ENCODE measurements around the gene RTN3.
"Not testable (repeated sequence)": the region's sequence is repeated elsewhere in the genome, so short reads cannot be mapped to it uniquely, and the experiment has no call there.

The RTN3 gene, protein sequence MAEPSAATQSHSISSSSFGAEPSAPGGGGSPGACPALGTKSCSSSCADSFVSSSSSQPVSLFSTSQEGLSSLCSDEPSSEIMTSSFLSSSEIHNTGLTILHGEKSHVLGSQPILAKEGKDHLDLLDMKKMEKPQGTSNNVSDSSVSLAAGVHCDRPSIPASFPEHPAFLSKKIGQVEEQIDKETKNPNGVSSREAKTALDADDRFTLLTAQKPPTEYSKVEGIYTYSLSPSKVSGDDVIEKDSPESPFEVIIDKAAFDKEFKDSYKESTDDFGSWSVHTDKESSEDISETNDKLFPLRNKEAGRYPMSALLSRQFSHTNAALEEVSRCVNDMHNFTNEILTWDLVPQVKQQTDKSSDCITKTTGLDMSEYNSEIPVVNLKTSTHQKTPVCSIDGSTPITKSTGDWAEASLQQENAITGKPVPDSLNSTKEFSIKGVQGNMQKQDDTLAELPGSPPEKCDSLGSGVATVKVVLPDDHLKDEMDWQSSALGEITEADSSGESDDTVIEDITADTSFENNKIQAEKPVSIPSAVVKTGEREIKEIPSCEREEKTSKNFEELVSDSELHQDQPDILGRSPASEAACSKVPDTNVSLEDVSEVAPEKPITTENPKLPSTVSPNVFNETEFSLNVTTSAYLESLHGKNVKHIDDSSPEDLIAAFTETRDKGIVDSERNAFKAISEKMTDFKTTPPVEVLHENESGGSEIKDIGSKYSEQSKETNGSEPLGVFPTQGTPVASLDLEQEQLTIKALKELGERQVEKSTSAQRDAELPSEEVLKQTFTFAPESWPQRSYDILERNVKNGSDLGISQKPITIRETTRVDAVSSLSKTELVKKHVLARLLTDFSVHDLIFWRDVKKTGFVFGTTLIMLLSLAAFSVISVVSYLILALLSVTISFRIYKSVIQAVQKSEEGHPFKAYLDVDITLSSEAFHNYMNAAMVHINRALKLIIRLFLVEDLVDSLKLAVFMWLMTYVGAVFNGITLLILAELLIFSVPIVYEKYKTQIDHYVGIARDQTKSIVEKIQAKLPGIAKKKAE

DNA sequence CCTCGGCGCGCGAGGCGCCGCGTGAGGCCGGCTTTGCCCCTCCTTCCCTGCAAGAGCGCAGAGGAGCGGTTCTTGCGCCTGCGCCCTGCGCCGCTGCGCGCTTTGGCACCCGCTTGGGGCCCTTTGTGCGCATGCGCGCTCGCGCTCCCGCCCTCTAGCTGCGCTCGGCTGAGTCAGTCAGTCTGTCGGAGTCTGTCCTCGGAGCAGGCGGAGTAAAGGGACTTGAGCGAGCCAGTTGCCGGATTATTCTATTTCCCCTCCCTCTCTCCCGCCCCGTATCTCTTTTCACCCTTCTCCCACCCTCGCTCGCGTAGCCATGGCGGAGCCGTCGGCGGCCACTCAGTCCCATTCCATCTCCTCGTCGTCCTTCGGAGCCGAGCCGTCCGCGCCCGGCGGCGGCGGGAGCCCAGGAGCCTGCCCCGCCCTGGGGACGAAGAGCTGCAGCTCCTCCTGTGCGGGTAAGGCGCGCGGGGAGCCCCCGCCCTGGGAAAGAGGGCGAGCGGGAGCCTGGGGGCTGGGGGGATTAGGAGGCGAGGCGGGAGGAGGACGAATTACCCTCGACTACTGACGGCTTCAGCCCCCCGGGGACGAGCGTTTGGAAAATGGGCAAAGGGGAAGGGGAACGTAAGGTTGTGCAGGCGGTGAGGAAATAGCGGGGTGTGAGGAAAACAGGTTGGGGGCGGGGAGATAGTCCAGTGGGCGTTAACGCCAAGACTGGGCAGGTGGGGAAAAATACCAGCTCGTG lies at the start of gene RTN3:
TSS of gene RTN3 (plus strand) at position 180 of the 745 bp plus-strand sequence. CDS start at position 317, 137 bp downstream.
- FAIRE-seq, result no peak

DNA sequence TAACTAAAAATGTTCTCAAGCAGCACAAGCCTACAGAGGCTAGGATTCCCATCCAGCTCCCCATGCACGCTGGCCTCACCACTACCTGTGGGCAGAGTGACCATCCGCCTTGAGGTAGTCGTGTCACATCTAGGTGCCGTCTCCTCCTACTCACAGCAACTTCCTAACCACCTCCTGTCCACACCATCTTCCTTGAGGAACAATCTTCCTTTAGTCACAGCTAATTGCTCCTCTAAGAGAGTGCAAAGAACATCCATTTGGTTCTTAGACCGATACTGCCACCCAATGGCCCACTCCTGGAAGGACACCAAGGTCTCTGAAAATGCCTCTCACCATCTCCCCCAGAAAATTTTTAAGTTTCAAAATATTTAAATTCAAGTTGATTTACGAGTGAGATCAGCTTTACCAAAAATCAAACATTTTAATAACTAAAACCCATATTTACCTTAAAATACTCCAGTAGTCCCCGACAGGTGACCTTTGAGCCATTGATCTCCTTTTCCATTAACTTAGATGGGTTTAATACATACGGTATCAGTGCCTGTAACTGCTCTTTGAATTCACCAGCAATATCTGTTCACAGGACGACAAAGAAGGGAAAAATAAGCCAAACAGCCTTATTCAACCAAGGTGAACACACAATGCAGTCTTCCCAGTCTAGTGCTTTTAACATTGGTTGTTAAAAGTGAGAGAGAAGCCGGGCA lies 45.4 kb upstream of the RTN3 start:
- FAIRE-seq, result no peak

DNA sequence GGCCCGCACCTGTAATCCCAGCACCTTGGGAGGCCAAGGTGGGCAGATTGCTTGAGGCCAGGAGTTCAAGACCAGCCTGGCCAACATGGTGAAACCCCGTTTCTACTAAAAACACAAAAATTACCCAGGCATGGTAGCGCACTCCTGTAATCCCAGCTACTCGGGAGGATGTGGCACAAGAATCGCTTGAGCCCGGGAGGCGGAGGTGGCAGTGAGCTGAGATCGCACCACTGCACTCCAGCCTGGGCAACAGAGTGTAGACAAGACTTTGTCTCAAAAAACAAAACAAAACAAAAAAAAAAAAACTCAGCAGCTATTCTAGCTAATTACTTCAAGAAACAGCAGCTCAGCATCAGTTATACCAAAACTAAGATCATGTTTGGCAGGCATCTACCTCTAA lies 42.9 kb upstream of the RTN3 start:
- not testable (repeated sequence) for FAIRE-seq

DNA sequence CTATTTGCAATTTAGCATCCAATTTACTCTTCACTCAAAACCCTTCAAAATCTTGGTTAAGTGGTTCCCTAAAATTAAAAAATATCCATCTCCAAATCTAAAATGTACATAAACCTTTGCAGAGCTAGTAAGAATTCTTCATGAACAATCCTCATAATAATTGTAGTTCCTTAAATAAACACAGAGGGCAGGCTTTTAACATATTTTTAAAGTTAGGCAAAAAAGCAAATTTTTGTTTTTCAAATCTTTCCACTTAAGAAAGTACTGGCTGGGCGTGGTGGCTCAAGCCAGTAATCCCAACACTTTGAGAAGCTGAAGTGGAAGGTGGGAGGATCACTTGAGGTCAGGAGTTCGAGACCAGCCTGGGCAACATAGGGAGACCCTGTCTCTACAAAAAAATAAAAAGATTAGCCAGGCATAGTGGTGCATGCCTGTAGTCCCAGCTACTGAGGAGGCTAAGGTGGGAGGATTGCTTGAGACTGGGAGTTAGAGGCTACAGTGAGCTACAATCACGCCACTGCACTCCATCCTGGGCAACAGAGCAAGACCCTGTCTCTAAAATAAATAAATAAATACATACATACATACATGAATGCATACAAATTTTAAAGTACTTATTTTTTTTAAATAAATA lies 42.0 kb upstream of the RTN3 start:
- no peak for FAIRE-seq

DNA sequence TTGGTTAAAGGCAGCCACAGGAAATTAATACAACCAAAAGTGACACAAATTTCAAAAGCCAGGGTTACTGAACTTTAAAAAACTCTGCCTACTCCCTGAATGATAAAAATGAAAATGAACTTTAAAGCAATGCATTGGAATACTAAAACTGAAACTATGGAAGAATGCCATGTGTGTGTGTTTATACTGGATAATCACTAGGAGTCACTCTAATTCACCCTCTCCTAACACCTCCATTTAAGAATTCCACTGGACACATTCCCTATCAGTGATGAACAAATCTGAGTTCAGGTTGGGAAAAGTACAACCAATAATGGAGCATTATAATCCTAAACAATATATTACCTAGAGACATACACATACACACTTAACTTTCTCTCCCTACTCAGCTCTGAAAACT lies 39.6 kb upstream of the RTN3 start:
- no peak for FAIRE-seq

DNA sequence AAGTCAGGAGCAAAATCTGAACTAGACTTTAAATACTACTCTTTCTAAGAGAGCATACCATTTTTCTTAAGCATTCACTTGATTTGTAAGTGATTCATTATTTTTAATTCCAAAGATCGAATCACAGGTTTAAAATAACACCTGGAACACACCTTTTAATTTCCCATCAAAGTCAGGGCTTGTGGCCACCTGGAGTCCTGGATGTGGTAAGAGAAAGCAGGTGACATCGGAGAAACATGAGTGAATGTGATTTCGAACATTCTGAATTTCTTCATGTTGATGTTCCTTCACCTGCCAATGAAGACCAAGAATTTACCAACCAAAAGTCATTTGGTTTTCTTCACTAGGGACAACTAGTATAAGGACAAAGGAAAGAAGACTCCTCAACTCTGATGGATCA lies 38.1 kb upstream of the RTN3 start:
- FAIRE-seq, result no peak

DNA sequence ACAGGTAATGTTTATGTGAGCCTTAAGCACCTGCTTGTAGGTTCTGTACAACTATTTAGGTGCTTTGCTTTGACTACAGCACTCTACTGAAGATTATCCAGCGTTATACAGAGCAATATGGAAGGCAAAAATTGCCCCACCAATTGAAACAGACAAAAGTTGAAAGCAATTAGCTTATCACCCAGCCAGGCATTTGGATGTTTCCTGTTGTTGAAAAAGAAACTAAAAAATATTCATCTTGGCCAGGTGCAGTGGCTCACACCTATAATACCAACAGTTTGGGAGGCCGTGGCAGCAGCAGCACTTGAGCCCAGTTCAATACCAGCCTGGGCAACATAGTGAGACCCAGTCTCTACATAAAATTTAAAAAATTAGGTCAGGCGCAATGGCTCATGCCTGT lies 28.6 kb upstream of the RTN3 start:
- FAIRE-seq, result no peak

DNA sequence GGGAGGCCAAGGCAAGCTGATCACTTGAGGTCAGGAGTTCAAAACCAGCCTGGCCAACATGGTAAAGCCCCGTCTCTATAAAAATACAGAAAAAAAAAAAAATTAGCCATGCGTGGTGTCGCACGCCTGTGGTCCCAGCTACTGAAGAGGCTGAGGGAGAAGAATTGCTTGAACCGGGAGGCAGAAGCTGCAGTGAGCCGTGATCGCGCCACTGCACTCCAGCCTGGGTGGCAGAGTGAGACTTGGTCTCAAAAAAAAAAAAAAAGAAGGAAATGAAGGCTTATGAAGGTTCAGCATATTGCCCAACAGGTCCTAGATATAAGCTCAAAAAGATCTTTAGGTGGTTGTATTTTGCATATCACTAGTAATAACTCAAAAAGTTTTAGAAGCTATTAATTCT lies 20.3 kb upstream of the RTN3 start:
- no peak for FAIRE-seq

DNA sequence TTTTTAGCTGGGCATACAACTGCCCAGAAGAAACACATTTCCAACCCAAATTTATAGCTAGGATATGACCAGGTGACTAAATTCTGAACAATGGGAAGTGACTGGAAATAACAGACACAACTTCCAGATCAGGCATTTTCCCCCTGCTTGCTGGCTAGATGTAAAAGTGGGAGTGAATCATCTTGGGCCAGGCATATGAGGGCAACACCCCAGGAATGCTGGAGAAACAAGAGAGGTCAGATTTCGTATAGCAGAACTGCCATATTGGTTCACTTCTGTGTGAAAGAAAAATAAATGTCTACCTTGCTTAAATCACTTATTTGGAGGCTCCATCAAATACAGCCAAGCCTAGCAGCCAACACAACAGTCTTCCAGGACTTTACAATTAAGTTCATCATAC lies 17.5 kb upstream of the RTN3 start:
- FAIRE-seq, result no peak

DNA sequence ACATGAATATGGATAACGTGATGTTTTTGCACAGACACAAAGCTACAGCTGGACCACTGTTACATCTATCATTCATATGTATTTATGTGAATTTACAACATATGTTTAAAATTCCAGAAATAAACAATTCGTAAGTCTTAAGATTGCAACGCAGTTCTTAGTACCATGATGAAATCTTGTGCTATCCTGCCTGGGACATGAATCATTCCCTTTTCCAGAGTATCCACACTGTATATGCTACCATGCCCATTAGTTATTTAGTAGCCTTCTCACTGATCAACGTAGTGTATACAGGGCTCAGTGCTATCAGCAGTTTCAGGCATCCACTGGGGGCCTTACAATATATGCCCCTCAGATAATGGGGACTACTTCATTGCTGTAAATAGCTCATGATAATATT lies 14.4 kb upstream of the RTN3 start:
- FAIRE-seq, result no peak

DNA sequence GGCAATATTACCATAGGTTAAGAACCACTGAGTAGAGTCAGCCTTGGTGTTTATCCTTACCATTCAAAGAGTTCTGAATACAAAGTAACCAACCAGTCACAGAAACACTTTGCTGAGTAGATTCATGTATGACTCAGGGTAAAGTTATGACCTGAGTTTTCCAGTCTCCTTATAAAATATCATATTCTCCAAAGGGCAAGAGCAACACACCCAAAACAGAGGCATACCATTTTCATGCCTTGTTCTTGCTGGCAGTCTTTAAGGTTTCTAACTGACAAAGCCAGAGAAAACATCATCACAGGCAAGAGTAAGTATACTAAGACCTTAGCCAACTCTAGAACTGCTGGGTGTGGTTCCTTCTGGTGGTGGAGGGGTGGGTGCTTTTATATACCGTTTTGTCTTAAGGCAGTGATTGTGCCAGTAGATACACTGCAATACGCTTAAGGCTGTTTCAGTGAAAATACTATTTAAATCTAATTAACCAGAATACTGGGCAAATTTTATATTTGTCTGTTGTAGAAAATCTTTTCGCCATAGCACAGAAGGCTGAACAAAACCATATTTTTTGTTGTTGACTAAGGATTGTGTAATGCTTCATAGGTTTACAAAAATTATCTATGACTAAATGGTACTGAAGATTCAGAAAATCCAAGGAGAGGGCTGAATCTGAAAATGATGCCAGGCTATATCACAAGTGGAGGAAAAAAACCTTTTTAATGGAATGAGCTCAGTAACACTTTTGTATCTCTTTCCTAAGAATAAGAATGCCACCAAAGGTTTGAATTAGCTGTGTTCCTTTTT lies 13.1 kb upstream of the RTN3 start:
- FAIRE-seq, result no peak

DNA sequence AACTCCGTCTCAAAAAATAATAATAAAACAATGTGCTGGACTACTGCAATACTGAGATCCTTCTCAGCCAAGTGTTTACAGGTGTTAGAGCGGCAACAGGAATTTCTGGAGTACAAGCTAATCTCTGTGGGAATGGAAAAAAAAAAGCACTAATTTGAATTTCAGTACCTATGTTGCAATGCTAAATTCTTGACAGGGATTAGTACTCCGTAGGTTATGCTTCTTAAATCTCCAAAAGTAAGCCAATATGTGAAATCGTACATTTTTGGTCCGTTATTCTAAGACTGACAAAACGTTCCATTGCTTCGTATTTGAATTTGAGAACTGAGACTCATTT lies 11.2 kb upstream of the RTN3 start:
- FAIRE-seq, result no peak

DNA sequence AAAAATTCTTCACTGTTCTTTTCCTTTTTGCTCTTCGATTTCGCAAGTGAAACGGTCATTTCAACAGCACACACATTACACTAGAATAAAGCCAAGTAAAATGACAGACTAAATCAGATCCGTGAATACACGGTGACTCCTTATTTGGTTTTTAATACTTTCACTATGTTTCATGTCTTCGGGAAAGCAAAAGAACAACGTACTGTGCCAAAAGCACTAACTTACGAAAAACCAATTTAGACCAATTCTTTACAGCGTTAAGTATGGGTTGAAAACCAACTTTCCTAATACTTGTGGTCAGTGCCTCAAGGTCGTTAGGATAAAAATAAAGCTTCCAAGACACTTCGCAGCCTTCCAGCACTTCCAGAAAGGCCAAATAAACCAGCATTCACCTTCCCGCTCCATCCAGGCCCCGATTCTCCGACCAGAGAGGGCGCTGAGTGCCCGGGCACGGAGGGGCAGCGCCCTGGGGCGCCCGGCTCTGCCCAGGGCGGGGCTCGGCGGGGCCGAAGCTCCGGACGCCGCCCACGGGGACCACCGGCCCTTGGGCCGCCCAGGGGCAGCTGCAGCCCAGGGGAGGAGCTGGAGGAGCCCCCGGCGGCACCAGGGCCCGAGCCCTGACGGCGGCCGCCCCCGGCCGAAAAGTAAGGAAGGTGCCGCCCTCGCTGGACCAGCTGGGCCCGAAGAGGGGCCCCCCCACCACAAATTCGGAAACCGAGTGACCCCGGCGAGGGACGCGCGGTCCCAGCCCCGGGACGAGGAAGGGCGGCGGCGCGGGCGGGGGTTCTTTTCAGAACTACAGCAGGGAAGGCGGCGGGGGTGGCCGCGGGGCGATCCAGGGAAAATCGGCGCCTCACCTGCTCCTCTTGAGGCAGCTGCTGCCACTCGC lies 10.6 kb upstream of the RTN3 start:
- FAIRE-seq, result no peak

DNA sequence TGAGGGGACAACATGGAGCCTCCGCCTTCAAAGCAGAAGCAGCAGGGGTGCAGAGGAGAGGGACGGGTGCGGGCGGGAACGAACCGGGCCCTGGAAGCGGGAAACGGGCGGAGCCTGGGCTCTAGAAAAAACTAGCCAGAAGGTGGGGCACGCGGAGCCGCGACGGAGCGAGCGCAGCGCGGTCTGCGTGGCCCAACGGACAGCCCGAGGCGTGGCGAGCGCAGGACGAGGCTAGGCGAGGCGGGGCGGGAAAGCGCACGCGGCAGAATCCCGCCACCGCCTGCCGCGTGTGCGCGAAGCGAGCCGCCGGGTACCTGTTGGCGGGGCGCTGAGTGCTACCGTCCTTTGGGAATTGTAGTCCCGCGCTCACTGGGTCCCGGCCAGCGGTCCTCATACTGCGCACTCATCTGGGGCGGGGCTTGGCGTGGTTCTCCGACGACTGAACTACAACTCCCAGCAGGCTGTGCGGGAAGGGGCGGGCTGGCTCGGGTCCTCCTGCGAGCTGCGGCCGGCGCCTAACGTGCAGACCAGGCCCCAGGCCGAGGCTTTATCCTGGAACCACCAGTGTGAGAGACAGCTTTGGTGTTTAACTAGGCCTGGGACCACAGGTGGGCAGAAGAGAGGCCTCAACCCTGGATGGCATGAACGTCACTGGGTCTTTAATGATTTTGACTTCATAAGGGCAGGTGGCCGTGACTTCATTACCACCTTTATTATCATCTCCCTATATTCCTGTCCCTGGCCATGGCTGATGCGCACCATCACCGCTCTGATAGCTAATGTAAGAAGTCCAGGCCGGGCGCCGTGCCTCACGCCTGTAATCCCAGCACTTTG lies 9.8 kb upstream of the RTN3 start, which contains the start of gene ATL3:
TSS of gene ATL3 (minus strand) at position 55 of the 834 bp plus-strand sequence. CDS start at position 14, 41 bp downstream.
- FAIRE-seq, result no peak

DNA sequence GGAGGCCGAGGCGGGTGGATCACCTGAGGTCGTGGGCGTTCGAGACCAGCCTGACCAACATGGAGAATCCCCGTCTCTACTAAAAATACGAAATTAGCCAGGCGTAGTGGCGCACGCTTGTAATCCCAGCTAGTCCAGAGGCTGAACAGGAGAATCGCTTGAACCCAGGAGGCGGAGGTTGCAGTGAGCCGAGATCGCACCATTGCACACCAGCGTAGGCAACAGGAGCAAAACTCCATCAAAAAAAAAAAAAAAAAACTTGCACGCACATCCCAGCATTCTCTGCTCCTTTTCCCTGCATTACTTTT lies 9.2 kb upstream of the RTN3 start:
- FAIRE-seq, result no peak

DNA sequence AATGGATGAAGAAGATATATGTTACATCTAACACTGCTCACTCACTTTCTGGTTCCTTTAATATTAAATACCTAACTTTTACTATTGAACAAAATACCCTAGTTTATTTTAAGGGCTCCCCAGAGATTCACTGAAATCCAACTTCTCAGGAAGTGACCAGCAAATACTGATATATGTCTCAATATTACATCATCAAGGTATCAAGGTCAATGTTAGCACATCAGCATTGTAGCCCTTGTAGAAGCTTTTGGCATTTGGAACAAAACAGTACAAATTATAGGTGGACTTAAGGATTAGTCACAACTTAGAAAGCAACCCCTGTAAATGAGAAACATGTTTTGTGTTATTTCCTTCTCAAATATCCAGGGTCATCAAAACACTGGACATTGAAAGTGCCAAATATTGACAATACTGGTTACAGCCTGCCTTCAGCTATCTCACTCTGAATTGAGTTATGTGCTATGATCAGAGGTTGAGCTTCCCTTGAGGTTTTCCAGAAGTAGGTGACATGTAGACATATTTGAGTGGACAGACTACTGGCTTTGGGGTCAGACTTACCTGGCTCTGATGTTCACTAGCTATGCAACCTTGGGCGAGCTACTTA lies 8.3 kb upstream of the RTN3 start:
- no peak for FAIRE-seq

DNA sequence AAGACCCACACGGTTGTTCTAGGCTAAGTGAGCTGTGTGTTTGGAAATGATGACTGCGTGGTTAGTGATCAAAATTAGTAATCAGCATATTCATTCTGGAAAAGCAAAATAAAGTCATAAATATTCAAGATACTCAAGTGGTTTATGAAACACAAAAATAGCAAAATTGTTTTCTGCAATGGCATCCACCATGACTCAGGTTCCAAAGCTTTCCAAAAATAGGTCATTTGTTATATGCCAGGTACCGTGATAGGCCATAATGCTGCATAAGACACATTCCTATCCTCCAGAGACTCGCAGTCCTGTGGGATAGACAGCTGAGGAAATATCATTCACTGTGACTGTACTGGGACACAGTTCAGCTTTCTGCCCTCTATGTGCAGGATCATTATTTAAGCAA lies 7.7 kb upstream of the RTN3 start:
- FAIRE-seq, result no peak

DNA sequence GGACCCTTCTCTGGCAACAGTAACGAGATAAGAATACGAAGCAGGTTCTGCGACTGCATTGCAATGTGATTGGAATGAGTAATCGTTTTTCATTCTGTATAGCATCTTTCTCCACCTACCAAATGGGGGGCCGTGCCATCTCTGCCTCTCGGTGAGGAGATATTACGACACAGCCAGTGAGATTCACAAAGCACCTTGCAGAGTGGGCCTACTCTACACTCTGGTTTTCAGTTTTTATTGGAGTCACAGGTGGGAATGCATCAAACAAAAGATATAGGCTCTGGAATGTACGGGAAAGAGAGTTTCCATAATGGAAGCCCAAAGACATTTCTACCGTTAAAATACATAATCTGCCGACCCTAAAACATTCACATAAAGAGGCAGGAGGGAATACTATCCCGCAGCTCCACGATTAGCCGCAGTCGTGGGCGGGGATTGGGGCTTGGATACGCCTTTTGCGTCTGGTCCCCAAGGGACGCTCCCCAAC lies 423 bp upstream of the RTN3 start:
- FAIRE-seq, result no peak

Data from colon (tissue), 2 donors.